ENCODE measurements around the gene CAPZA2.
"Not testable (repeated sequence)": the region's sequence is repeated elsewhere in the genome, so short reads cannot be mapped to it uniquely, and the experiment has no call there.

CAPZA2 gene

DNA sequence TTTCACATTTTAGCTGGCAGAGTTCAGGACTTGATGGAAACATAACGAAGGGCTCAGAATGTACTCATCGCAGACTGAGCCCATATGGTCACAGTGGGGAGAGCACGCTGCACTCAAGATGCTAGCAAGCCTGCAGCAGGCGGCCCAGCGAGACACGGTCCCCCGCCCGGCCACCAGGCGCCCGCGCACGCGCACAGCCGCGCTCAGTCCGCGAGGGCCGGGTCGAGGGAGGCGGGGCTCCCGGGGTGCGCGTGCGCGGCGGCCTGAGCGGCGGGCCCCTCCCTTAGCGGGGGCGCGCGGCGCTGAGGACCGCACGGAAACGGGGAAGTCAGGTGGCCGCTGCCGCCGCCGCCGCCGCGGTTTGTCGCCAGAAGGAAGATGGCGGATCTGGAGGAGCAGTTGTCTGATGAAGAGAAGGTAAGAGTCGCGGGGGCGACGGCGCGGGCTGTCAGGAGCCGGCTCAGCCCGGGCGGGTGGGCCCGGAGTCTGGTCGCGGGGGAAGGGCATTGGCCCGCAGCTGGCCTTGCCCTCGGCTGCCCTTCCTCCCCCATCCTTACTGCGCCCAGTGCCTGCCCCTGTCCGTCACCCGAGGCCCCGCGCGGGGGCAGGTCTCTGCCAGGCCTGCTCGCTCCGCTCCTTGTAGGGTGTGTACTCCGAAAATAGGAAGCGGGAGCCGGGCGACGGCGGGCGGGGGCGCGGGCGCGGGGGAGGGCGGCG, at the start of gene CAPZA2:
Gene CAPZA2 (plus strand): TSS at position 354 of the 717 bp plus-strand sequence. CDS start 25 bp downstream, at position 379.
- peak; percentile 87 to 91 (median 91) for DNase-seq (ENCODE audit: low read depth in 3 of 3)

DNA sequence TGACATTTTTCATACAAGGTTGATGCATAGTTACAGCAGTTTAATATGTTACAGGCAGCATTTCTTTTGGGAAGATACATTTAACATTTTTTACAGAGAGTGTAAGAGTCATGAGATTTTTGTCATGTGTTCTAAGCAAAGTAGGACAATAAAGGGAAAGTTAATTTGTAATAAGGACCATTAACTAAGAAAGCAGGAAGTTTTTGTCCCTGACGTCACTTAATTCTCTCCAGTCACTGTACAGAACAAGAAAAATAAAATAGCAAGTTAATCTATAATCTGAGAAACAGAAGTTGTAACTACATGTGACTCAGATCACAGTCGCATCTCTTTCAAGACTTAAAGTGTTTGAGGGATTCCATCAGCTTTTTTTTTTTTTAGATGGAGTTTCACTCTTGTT, 49.5 kb upstream of the CAPZA2 start:
- DNase-seq (ENCODE audit: low read depth in 3 of 3) = no peak

- DNase-seq (ENCODE audit: low read depth in 3 of 3) = not testable (repeated sequence)
Observed at GRCh38 chr7:116813371-116813770, 49.0 kb upstream of the CAPZA2 start.

GRCh38 chr7:116815041-116815440, 47.3 kb upstream of the CAPZA2 start:
- DNase-seq (ENCODE audit: low read depth in 3 of 3) = no peak

- DNase-seq (ENCODE audit: low read depth in 3 of 3) = no peak
Observed at GRCh38 chr7:116820149-116820548, 42.2 kb upstream of the CAPZA2 start.

GRCh38 chr7:116821647-116822046, 40.7 kb upstream of the CAPZA2 start:
- DNase-seq (ENCODE audit: low read depth in 3 of 3) = not testable (repeated sequence)

DNA sequence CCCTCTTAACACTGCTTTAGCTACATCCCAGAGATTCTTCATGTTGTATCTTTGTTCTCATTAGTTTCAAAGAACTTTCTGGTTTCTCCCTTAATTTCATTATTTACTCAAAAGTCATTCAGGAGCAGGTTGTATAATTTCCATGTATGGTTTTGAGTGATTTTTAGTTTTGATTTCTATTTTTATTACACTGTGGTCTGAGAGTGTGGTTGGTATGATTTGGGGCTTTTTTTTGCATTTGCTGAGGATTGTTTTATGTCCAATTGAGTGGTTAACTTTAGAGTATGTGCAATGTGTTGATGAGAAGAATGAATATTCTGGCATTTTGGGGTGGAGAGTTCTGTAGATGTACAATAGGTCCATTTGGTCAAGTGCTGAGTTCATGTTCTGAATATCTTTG, 37.9 kb upstream of the CAPZA2 start:
- DNase-seq (ENCODE audit: low read depth in 3 of 3) = no peak

GRCh38 chr7:116828281-116828680, 34.1 kb upstream of the CAPZA2 start:
- DNase-seq (ENCODE audit: low read depth in 3 of 3) = no peak

- no peak for DNase-seq (ENCODE audit: low read depth in 3 of 3)
Observed at GRCh38 chr7:116829041-116829440, 33.3 kb upstream of the CAPZA2 start.

DNA sequence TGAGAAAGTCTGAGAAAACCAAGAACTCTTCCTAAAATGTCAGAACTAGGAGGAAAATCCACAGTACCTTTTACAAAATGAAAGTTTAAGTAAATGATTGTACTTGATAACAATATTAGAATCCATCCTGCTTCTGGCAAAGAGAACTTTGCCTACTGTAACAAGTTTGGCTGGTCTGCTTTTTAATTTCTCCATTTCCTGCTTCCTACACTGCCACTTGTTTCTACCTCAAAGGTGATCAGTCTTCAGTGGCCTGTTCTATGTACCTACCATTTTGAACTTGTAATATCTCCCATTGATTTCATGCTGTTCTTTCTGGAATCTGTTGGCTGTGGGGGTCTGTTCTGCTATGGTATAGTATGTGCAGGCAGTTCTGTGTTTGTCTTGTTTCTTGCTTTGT, 32.9 kb upstream of the CAPZA2 start:
- no peak for DNase-seq (ENCODE audit: low read depth in 3 of 3)

- DNase-seq (ENCODE audit: low read depth in 3 of 3) = no peak
Observed at GRCh38 chr7:116832692-116833091, 29.7 kb upstream of the CAPZA2 start.

DNA sequence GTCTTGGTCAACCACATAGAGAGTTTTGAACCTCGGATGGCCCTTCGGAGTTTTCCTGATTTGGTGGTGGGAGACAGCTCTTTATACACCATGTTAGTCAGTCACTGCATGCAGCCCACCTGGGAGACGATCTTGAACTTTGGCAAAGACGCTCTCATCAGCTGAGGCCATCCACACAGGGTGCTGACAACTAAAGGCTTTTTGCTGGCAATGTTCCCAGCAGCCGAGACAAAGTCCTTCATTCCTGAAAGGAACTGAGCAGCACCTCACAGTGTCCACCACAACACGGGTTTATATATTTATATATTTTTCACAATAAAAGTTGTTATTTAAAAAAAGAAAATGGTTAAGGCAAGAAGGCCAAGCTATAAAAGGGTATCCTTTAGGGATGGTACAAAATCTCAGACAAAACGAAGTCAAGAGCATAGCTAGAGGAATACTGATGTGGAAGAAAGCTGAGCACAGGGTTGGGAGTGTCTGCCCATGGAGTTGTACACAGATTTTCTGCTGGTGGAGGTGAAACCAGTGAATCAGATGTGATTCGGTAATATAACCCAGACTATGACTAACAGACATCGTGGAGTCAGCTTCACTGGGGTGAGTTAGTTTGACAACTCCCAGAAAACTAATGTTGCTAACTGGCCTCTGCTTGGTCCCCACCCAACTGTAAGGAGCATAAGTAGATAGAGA, 27.4 kb upstream of the CAPZA2 start:
- no peak for DNase-seq (ENCODE audit: low read depth in 3 of 3)

GRCh38 chr7:116836048-116836447, 26.3 kb upstream of the CAPZA2 start:
- no peak for DNase-seq (ENCODE audit: low read depth in 3 of 3)

GRCh38 chr7:116836911-116837310, 25.5 kb upstream of the CAPZA2 start:
- DNase-seq (ENCODE audit: low read depth in 3 of 3) = no peak

DNA sequence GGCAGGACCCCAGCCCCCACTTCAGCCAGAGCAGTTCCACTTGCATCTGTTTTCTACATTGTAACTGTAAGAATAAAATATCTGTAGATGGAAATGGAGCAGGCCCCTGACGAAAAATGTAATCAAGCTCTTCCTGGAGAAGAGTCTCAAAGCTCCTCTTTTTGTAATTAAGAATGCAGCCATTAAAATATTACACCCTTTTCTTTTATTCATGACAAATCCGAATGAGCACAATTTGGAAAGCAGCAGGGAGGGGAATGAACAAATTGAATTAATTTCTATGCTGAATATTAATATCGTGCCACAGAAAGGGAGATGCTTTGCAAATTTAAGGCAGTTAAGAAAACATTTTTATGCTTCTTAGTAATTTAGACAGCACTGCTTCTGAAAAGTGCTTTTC, 24.8 kb upstream of the CAPZA2 start:
- no peak for DNase-seq (ENCODE audit: low read depth in 3 of 3)

DNA sequence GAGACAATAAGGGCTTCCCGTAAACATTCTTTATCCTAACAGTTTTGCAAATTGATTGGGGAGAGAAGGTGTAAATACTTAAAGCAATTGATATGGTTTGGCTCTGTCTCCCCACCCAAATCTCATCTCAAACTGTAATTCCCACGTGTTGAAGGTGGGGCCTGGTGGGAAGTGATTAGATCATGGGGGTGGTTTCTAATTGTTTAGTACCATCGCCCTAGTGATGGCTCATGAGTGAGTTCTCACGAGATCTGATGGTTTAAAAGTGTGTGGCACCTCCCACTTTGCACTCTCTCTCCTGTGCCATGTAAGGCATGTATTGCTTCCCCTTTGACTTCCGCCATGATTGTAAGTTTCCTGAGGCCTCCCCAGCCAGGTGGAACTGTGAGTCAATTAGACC, 22.1 kb upstream of the CAPZA2 start:
- DNase-seq (ENCODE audit: low read depth in 3 of 3) = no peak

DNA sequence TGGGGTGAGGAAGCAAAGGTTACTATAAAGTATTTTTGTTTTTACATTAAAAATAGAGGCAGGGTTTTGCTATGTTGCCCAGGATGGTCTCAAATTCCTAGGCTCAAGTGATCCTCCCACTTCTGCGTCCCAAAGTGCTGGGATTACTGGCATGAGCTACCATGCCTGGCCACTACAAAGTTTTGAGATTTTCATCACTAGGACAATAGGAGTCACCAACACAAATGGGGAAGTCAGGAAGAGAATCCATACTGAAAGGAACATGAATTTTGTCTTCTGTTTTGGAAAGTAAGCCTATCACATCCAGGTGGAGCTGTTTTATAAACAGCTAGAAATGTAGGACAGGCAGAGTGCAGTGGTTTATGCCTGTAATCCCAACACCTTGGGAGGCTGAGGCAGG, 20.0 kb upstream of the CAPZA2 start:
- DNase-seq (ENCODE audit: low read depth in 3 of 3) = no peak

DNA sequence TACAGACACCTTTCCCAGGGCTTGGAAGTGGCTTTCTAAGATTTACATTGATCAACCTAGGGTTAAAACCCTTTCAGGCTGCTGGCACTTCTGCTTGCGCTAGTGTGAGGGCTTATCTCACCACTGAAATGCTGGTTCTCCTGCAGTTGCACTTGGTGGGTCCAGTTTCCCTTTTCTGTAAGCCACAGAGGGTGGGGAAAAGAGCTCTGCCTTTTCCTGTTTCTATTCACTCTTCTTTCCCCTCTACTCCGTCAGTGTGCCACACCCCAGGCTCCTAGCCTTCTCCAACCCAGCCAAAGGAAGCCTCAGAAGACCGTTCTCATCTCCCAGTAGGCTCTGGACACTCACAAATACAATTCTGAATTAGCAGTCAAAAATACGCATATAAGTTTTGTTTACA, 19.0 kb upstream of the CAPZA2 start:
- no peak for DNase-seq (ENCODE audit: low read depth in 3 of 3)

DNA sequence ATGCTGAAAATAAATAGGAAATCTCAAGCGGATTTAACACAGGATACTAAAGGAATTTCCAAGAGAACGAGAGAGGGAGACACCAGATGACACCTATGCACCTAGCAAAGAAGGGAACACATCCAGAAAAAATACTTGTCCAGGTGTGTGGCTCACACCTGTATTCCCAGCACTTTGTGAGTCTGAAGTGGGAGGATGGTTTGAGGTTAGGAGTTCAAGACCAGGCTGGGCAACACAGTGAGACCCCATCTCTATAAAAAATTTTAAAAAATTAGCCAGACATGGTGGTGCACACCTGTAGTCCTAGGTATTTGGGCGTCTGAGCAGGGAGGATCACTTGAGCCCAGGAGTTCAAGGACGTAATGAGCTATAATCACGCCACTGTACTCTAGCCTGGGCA, 11.2 kb upstream of the CAPZA2 start:
- DNase-seq (ENCODE audit: low read depth in 3 of 3) = no peak

GRCh38 chr7:116851671-116852070, 10.7 kb upstream of the CAPZA2 start:
- no peak for DNase-seq (ENCODE audit: low read depth in 3 of 3)

DNA sequence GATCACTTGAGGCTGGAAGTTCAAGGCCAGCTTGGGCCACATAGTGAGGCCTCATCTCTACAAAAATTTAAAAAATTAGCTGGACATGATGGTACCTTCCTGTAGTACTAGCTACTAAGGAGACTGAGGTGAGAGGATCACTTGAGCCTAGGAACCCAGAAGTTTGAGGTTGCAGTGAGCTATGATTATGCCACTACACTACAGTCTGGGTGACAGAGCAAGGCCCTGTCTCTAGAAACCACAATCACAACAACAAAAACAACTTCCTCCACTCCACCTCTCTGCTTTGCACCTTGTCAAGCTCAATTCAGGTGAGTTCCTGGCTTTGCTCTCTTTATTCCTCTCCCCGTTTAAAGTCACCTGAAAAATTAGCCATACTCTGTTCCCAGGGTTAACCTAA, 8.3 kb upstream of the CAPZA2 start:
- no peak for DNase-seq (ENCODE audit: low read depth in 3 of 3)

GRCh38 chr7:116857052-116857451, 5.3 kb upstream of the CAPZA2 start:
- DNase-seq (ENCODE audit: low read depth in 3 of 3) = no peak

DNA sequence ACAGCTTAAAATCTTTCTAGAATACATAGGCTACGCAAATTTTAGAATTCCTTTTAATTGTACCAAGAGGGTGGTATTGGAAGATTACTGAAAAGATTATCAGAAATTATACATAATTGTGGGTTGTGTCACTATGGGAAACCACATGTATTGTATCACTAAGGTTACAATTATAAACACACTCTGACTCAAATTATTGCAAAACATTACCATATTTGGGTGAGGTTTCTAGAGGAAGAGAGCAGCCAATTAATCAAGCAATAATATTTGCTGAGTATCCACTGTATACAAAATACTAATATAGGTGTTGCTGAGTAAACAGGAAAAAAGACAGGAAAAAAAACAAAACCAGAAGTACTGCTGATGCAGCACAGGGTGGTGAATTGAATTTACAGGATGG, 3.1 kb upstream of the CAPZA2 start:
- no peak for DNase-seq (ENCODE audit: low read depth in 3 of 3)

DNA sequence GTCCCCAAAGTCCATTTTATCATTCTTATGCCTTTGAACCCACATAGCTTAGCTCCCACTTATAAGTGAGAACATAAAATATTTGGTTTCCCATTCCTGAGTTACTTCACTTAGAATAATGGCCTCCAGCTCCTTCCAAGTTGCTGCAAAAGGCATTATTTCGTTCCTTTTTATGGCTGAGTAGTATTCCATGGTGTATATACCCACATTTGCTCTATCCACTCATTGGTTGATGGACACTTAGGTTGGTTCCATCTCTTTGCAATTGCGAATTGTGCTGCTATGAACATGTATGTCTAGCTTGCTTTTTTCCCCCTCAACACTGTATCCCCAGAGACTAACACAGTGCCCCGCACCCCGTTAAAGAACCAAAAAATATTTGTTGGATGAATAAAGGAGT, 670 bp upstream of the CAPZA2 start:
- no peak for DNase-seq (ENCODE audit: low read depth in 3 of 3)

Data from stimulated activated CD4-positive, alpha-beta T cell treated with anti-CD3 and anti-CD28 coated beads, TNF-alpha, amount 100 ng/mL, for 24 hours (primary cell).